ENCODE measurements around the gene RPS6KA4.
A peak's percentile ranks its signal among the peaks of the same experiment; 100 is the strongest.
"Not testable (repeated sequence)": the region's sequence is repeated elsewhere in the genome, so short reads cannot be mapped to it uniquely, and the experiment has no call there.

RPS6KA4 gene

GRCh38 chr11:64358907-64359711 is at the start of gene RPS6KA4:
Gene RPS6KA4, plus strand, starts transcription at chr11:64359162. Its CDS starts 74 bp downstream, at chr11:64359236.
- FAIRE-seq, result no peak

GRCh38 chr11:64312947-64313346 is 46.0 kb upstream of the RPS6KA4 start:
- FAIRE-seq, result no peak

- no peak for FAIRE-seq
Measured at GRCh38 chr11:64313491-64314145, 45.3 kb upstream of the RPS6KA4 start.

GRCh38 chr11:64314146-64314804 is 44.7 kb upstream of the RPS6KA4 start:
- no peak for FAIRE-seq

- no peak for FAIRE-seq
Measured at GRCh38 chr11:64314805-64315561, 44.0 kb upstream of the RPS6KA4 start.

- FAIRE-seq, result not testable (repeated sequence)
Measured at GRCh38 chr11:64315667-64316526, 43.1 kb upstream of the RPS6KA4 start.

GRCh38 chr11:64316672-64317324 is 42.2 kb upstream of the RPS6KA4 start:
- no peak for FAIRE-seq

- FAIRE-seq, result peak; percentile 96
Measured at GRCh38 chr11:64317325-64317960, 41.5 kb upstream of the RPS6KA4 start, which contains the start of gene TRMT112. Gene TRMT112, minus strand, starts transcription at chr11:64317559. Its CDS starts 33 bp downstream, at chr11:64317526.

GRCh38 chr11:64317961-64318765 is 40.8 kb upstream of the RPS6KA4 start, which contains the start of gene PRDX5:
Gene PRDX5, plus strand, starts transcription at chr11:64318121. Its CDS starts 95 bp downstream, at chr11:64318216.
- no peak for FAIRE-seq

- no peak for FAIRE-seq
Measured at GRCh38 chr11:64318766-64319761, 39.9 kb upstream of the RPS6KA4 start.

- no peak for FAIRE-seq
Measured at GRCh38 chr11:64320556-64320955, 38.4 kb upstream of the RPS6KA4 start.

GRCh38 chr11:64321026-64321425 is 37.9 kb upstream of the RPS6KA4 start:
- no peak for FAIRE-seq

GRCh38 chr11:64321533-64321932 is 37.4 kb upstream of the RPS6KA4 start:
- no peak for FAIRE-seq

- FAIRE-seq, result no peak
Measured at GRCh38 chr11:64322925-64323260, 36.1 kb upstream of the RPS6KA4 start.

- FAIRE-seq, result no peak
Measured at GRCh38 chr11:64323373-64323772, 35.6 kb upstream of the RPS6KA4 start.

- not testable (repeated sequence) for FAIRE-seq
Measured at GRCh38 chr11:64323984-64324383, 35.0 kb upstream of the RPS6KA4 start.

GRCh38 chr11:64324692-64325469 is 34.1 kb upstream of the RPS6KA4 start:
- no peak for FAIRE-seq

GRCh38 chr11:64327375-64327774 is 31.6 kb upstream of the RPS6KA4 start:
- no peak for FAIRE-seq
